Lower leg skin (tissue), 3 donors: ENCODE measurements around the gene KLHDC10.

Experiments used
- POLR2A ChIP-seq, 2 donors: fragments of 450-650 bp; IDR thresholded peaks; one replicate each; pipeline ENCODE4 v1.6.1; 2016 to 2017; ENCODE audit warnings: antibody characterized with exemption in 2 of 2, mild to moderate bottlenecking in 1 of 2, moderate library complexity in 1 of 2
- TF ChIP-seq, protein P1 (sequence below), 3 donors: fragments of 450-650 bp; IDR thresholded peaks; one replicate each; pipeline ENCODE4 v1.5.1; 2016; ENCODE audit warnings: antibody characterized with exemption in 3 of 3, mild to moderate bottlenecking in 3 of 3, moderate library complexity in 2 of 3

DNA sequence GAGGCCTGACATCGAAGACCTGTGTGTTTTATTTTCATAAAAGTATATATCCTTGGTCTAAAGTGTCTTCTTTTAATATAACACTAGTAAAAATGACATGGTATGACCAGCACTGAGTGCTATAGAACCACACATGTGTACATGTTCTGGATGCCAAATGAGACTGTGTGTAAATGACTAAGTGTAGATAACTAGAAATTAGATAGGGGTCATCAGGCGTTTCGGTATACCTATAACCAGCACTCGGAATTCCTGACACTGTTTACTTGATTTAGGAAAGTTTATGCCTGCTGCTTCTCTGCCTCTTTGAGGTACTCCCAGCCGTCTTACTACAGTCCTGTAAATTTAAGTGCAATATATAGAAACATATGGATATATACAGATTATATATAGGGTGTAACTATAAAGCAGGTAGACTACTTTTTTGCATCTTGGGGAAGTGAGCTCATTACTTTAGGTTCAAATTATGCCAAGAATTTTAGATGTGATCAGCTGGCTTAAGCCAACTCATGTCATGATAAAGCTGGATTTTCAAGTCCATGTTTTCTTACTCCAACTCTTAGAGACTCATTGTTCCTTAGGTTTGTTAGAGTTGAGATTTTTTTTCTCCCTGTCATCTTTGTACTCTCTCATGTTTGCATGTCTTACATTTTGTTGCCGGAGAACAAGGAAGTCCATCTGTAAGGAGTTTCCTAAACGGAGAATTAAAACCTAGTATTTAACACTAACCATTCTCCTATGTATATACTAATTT, 62.9 kb downstream of the KLHDC10 start:
- TF ChIP-seq POLR2A (IDR thresholded peaks at IDR 0.05): no peak
- TF ChIP-seq, protein P1, sequence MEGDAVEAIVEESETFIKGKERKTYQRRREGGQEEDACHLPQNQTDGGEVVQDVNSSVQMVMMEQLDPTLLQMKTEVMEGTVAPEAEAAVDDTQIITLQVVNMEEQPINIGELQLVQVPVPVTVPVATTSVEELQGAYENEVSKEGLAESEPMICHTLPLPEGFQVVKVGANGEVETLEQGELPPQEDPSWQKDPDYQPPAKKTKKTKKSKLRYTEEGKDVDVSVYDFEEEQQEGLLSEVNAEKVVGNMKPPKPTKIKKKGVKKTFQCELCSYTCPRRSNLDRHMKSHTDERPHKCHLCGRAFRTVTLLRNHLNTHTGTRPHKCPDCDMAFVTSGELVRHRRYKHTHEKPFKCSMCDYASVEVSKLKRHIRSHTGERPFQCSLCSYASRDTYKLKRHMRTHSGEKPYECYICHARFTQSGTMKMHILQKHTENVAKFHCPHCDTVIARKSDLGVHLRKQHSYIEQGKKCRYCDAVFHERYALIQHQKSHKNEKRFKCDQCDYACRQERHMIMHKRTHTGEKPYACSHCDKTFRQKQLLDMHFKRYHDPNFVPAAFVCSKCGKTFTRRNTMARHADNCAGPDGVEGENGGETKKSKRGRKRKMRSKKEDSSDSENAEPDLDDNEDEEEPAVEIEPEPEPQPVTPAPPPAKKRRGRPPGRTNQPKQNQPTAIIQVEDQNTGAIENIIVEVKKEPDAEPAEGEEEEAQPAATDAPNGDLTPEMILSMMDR (IDR thresholded peaks at IDR 0.05): no peak
